Measurements from ENCODE around the gene TNS4. TPM values are rescaled to one million over a fixed set of nuclear protein-coding genes. Genes with fewer than 3 reads are reported as not detected.

Gene TNS4
- polyA plus RNA-seq, 2 of the 4 experiments (the other 2 are of a cell fraction), result 24.2 to 73.5 TPM

DNA sequence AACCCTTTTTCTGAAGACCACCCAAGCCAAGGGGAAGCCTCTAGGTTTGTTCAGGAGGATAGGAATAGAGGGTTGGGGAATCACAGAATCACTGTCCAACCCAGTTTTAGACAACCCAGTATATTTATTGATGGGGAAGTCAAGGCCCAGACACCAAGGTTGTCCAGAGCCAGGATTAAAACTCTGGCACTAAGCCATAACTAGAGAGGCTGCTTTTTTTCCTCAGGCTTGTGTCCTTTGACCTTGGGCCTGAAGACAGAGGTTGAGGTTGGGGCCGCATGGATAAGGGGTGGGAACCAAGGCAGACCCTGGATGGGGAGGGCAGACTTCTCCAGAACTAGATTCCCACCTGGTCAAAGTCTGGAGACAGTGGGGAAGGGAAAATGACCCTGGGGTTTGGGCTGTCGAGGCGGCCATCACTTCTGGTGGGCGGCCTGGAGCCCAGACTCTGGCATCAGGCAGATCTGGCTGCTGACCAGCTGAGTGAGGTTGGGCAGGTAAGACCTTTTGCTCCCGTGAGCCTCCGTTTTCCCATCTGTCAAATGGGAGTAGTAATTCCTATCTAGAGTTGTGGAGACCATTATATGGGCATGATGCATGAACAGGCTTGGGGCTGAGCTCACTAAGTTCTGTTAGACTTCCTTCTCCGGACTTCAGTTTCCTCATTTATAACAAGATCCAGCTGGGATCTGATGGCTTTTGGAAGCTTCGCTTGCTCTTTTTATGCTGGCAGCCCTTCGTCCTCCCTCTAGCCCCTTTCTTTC is 40.3 kb downstream of the TNS4 start (continued):
- no peak for TF ChIP-seq NPAS2 (CRISPR knock-in tag; IDR thresholded peaks at IDR 0.05; ENCODE audit: borderline replicate concordance)
- TF ChIP-seq KDM1A (IDR thresholded peaks at IDR 0.05; ENCODE audit: low read depth), result peak; percentile 96
- TF ChIP-seq, protein P1, sequence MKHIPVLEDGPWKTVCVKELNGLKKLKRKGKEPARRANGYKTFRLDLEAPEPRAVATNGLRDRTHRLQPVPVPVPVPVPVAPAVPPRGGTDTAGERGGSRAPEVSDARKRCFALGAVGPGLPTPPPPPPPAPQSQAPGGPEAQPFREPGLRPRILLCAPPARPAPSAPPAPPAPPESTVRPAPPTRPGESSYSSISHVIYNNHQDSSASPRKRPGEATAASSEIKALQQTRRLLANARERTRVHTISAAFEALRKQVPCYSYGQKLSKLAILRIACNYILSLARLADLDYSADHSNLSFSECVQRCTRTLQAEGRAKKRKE (CRISPR knock-in tag; IDR thresholded peaks at IDR 0.05; ENCODE audit: low read depth), result no peak
- no peak for TF ChIP-seq CBX2 (IDR thresholded peaks at IDR 0.05; ENCODE audit: borderline replicate concordance, low read depth)
- TF ChIP-seq HDAC2 (IDR thresholded peaks at IDR 0.05), result peak; percentile 86; the same call in 1 of the 2 replicates
- TF ChIP-seq, protein P2, sequence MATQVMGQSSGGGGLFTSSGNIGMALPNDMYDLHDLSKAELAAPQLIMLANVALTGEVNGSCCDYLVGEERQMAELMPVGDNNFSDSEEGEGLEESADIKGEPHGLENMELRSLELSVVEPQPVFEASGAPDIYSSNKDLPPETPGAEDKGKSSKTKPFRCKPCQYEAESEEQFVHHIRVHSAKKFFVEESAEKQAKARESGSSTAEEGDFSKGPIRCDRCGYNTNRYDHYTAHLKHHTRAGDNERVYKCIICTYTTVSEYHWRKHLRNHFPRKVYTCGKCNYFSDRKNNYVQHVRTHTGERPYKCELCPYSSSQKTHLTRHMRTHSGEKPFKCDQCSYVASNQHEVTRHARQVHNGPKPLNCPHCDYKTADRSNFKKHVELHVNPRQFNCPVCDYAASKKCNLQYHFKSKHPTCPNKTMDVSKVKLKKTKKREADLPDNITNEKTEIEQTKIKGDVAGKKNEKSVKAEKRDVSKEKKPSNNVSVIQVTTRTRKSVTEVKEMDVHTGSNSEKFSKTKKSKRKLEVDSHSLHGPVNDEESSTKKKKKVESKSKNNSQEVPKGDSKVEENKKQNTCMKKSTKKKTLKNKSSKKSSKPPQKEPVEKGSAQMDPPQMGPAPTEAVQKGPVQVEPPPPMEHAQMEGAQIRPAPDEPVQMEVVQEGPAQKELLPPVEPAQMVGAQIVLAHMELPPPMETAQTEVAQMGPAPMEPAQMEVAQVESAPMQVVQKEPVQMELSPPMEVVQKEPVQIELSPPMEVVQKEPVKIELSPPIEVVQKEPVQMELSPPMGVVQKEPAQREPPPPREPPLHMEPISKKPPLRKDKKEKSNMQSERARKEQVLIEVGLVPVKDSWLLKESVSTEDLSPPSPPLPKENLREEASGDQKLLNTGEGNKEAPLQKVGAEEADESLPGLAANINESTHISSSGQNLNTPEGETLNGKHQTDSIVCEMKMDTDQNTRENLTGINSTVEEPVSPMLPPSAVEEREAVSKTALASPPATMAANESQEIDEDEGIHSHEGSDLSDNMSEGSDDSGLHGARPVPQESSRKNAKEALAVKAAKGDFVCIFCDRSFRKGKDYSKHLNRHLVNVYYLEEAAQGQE (IDR thresholded peaks at IDR 0.05), result peak; percentile 18; the same call in 1 of the 2 replicates
- no peak for TF ChIP-seq FOSL2 (IDR thresholded peaks at IDR 0.05)
- TF ChIP-seq FOSL2 (CRISPR knock-in tag; IDR thresholded peaks at IDR 0.05), result no peak
- TF ChIP-seq, protein P3, sequence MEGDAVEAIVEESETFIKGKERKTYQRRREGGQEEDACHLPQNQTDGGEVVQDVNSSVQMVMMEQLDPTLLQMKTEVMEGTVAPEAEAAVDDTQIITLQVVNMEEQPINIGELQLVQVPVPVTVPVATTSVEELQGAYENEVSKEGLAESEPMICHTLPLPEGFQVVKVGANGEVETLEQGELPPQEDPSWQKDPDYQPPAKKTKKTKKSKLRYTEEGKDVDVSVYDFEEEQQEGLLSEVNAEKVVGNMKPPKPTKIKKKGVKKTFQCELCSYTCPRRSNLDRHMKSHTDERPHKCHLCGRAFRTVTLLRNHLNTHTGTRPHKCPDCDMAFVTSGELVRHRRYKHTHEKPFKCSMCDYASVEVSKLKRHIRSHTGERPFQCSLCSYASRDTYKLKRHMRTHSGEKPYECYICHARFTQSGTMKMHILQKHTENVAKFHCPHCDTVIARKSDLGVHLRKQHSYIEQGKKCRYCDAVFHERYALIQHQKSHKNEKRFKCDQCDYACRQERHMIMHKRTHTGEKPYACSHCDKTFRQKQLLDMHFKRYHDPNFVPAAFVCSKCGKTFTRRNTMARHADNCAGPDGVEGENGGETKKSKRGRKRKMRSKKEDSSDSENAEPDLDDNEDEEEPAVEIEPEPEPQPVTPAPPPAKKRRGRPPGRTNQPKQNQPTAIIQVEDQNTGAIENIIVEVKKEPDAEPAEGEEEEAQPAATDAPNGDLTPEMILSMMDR (IDR thresholded peaks at IDR 0.05), result no peak
- TF ChIP-seq ZNF302 (CRISPR knock-in tag; IDR thresholded peaks at IDR 0.05), result no peak
- TF ChIP-seq, protein P4, sequence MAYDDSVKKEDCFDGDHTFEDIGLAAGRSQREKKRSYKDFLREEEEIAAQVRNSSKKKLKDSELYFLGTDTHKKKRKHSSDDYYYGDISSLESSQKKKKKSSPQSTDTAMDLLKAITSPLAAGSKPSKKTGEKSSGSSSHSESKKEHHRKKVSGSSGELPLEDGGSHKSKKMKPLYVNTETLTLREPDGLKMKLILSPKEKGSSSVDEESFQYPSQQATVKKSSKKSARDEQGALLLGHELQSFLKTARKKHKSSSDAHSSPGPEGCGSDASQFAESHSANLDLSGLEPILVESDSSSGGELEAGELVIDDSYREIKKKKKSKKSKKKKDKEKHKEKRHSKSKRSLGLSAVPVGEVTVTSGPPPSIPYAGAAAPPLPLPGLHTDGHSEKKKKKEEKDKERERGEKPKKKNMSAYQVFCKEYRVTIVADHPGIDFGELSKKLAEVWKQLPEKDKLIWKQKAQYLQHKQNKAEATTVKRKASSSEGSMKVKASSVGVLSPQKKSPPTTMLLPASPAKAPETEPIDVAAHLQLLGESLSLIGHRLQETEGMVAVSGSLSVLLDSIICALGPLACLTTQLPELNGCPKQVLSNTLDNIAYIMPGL (CRISPR knock-in tag; IDR thresholded peaks at IDR 0.05; ENCODE audit: borderline replicate concordance), result peak; percentile 63; the same call in 1 of the 2 replicates
- no peak for TF ChIP-seq NFE2L2 (conservative IDR thresholded peaks at IDR 0.05; ENCODE audit: low read length)
- no peak for TF ChIP-seq MYC (IDR thresholded peaks at IDR 0.05; ENCODE audit: borderline replicate concordance, low read length)
- TF ChIP-seq CEBPB (IDR thresholded peaks at IDR 0.05), result no peak; a peak in 1 of 4 replicates
- TF ChIP-seq KDM5A (IDR thresholded peaks at IDR 0.05), result no peak
- no peak for TF ChIP-seq PHF8 (IDR thresholded peaks at IDR 0.05; ENCODE audit: borderline replicate concordance, low read depth)
- TF ChIP-seq HOXB5 (CRISPR knock-in tag; IDR thresholded peaks at IDR 0.05), result no peak; the same call in 1 of the 2 replicates
- TF ChIP-seq EP300 (IDR thresholded peaks at IDR 0.05), result no peak
- TF ChIP-seq ZSCAN20 (CRISPR knock-in tag; IDR thresholded peaks at IDR 0.05), result no peak
- TF ChIP-seq BHLHE40 (IDR thresholded peaks at IDR 0.05; ENCODE audit: low read depth, low read length), result no peak
